Keratinocyte (primary cell): ENCODE results near the gene OR1I1. TPM values are rescaled to one million over a fixed set of nuclear protein-coding genes. Genes with fewer than 3 reads are reported as not detected.
A peak's percentile ranks its signal among the peaks of the same experiment; 100 is the strongest.

Experiments
- DNase-seq: peaks from one replicate; pipeline ENCODE4 v3.0.0-alpha.2; 2011; ENCODE audit warnings: low read depth, missing footprints, low spot score
- FAIRE-seq: peaks from 2 replicates; lab custom pipeline; 2011; peaks lifted over from hg19 to GRCh38; lab: Jason Lieb, UNC
- H2AFZ ChIP-seq: 2 replicates; pipeline ENCODE4 v1.6.0; 2012; ENCODE audit warnings: low read length, control low read depth, inconsistent platforms; ENCODE audit not compliant: control insufficient read depth
- H3K27ac ChIP-seq: 2 replicates; pipeline ENCODE4 v1.5.1; 2011; ENCODE audit warnings: low read length; ENCODE audit not compliant: control insufficient read depth, insufficient read depth
- H3K27me3 ChIP-seq: 3 replicates; pipeline ENCODE4 v1.6.0; 2011; ENCODE audit warnings: low read length; ENCODE audit not compliant: control insufficient read depth, insufficient read depth; ENCODE audit errors: extremely low read depth
- H3K36me3 ChIP-seq, 2 experiments: 2 replicates in 1 of 2; 3 replicates in 1 of 2; pipeline ENCODE4 v1.5.1; 2011; ENCODE audit warnings: low read length in 2 of 2, mild to moderate bottlenecking in 1 of 2; ENCODE audit not compliant: control insufficient read depth in 2 of 2, insufficient read depth in 2 of 2; ENCODE audit errors: extremely low read depth in 1 of 2
- H3K4me1 ChIP-seq: 3 replicates; pipeline ENCODE4 v1.5.1; 2011; ENCODE audit warnings: low read length; ENCODE audit not compliant: control insufficient read depth, insufficient read depth; ENCODE audit errors: extremely low read depth
- H3K4me2 ChIP-seq: 3 replicates; pipeline ENCODE4 v1.6.0; 2011; ENCODE audit warnings: low read depth, low read length; ENCODE audit not compliant: control insufficient read depth, insufficient read depth; ENCODE audit errors: extremely low read depth
- H3K4me3 ChIP-seq, 3 experiments: fragments of 200-600 bp in 1 of 3; sonication (generic) in 1 of 3; 2 replicates in 2 of 3; 3 replicates in 1 of 3; pipeline ENCODE4 v1.5.1; 2011 to 2016; ENCODE audit warnings: low read length in 3 of 3, mild to moderate bottlenecking in 3 of 3, control low read depth in 2 of 3, inconsistent platforms in 1 of 3, low read depth in 1 of 3, mixed read lengths in 1 of 3, mixed run types in 1 of 3, moderate library complexity in 1 of 3; ENCODE audit not compliant: control insufficient read depth in 2 of 3, insufficient read depth in 2 of 3; ENCODE audit errors: extremely low read depth in 1 of 3
- H3K79me2 ChIP-seq: 2 replicates; pipeline ENCODE4 v1.6.0; 2012; ENCODE audit warnings: low read length; ENCODE audit not compliant: control insufficient read depth, insufficient read depth
- H3K9ac ChIP-seq: 3 replicates; pipeline ENCODE4 v1.6.0; 2011; ENCODE audit warnings: low read length; ENCODE audit not compliant: control insufficient read depth, insufficient read depth; ENCODE audit errors: extremely low read depth
- H3K9me1 ChIP-seq: 3 replicates; pipeline ENCODE4 v1.6.0; 2011; ENCODE audit warnings: low read length; ENCODE audit not compliant: control insufficient read depth, insufficient read depth; ENCODE audit errors: extremely low read depth
- H3K9me3 ChIP-seq: 2 replicates; pipeline ENCODE4 v1.5.1; 2012; ENCODE audit warnings: low read depth, low read length; ENCODE audit not compliant: control insufficient read depth
- H4K20me1 ChIP-seq: 3 replicates; pipeline ENCODE4 v1.6.0; 2011; ENCODE audit warnings: low read length; ENCODE audit not compliant: control insufficient read depth, insufficient read depth; ENCODE audit errors: extremely low read depth
- EZH2 ChIP-seq: IDR thresholded peaks from one replicate; pipeline ENCODE4 v1.6.1; 2012; ENCODE audit warnings: inconsistent platforms, mild to moderate bottlenecking, low read length, moderate library complexity
- dilution Hi-C: fragments of 300-500 bp; cut with MboI; formaldehyde crosslinking; loops from one replicate; pipeline ENCODE4 v1.7.0; 2020; ENCODE audit warnings: low sequenced_read_pairs; ENCODE audit not compliant: extremely low pct_ligation_motif_present
- polyA plus RNA-seq, 5 experiments: library from polyadenylated mRNA; depleted of rRNA in 3 of 5; stranded (reverse) in 3 of 5; stranded (forward) in 1 of 5; unstranded in 1 of 5; fragments of >200 nt; gene quantifications; 1 replicate in 1 of 5; 2 replicates in 3 of 5; 3 replicates in 1 of 5; pipeline versions ENCODE4 v1.2.1 to v1.2.3, GENCODE V29; 2011 to 2012; ENCODE audit warnings: missing spikeins in 2 of 5, low read depth in 1 of 5, low replicate concordance in 1 of 5
- TF ChIP-seq, protein P1 (sequence below), 3 experiments: IDR thresholded peaks in 1 of 3; conservative IDR thresholded peaks in 1 of 3; optimal IDR thresholded peaks in 1 of 3; 2 replicates in 2 of 3; 3 replicates in 1 of 3; pipeline versions ENCODE3 to v1.5.1; 2011; ENCODE audit warnings: low read length in 3 of 3, mild to moderate bottlenecking in 3 of 3, moderate library complexity in 2 of 3, control low read depth in 1 of 3, inconsistent platforms in 1 of 3; ENCODE audit not compliant: insufficient read depth in 2 of 3; ENCODE audit errors: extremely low read depth in 1 of 3

OR1I1 gene
- polyA plus RNA-seq, 1 donor (not counting 4 experiments of a cell fraction or from before 2014, with no cell fraction given): not detected

GRCh38 chr19:15125232-15126067 is 43.4 kb downstream of the OR1I1 start:
- no peaks in the 10 kb centered on the region for H3K9me1 ChIP-seq
- H3K4me2 ChIP-seq: peak overlapping the region; percentile 89
- dilution Hi-C loops: no loop called here
- H3K27me3 ChIP-seq: no peaks in the 10 kb centered on the region
- peaks cover 15% of the 10 kb centered on the region for H3K4me1 ChIP-seq
- DNase-seq: peak; percentile 90
- peak overlapping the region; percentile 97 for H2AFZ ChIP-seq
- H3K4me3 ChIP-seq: peak overlapping the region; percentile 83 to 98 (median 87)
- H3K27ac ChIP-seq: peak overlapping the region; percentile 94
- peak; percentile 67 for FAIRE-seq
- no peak for TF ChIP-seq EZH2
- TF ChIP-seq, protein P1, sequence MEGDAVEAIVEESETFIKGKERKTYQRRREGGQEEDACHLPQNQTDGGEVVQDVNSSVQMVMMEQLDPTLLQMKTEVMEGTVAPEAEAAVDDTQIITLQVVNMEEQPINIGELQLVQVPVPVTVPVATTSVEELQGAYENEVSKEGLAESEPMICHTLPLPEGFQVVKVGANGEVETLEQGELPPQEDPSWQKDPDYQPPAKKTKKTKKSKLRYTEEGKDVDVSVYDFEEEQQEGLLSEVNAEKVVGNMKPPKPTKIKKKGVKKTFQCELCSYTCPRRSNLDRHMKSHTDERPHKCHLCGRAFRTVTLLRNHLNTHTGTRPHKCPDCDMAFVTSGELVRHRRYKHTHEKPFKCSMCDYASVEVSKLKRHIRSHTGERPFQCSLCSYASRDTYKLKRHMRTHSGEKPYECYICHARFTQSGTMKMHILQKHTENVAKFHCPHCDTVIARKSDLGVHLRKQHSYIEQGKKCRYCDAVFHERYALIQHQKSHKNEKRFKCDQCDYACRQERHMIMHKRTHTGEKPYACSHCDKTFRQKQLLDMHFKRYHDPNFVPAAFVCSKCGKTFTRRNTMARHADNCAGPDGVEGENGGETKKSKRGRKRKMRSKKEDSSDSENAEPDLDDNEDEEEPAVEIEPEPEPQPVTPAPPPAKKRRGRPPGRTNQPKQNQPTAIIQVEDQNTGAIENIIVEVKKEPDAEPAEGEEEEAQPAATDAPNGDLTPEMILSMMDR (optimal IDR thresholded peaks at IDR 0.05 in 1 of 3, IDR thresholded peaks at IDR 0.05 in 1 of 3, conservative IDR thresholded peaks at IDR 0.05 in 1 of 3; ENCODE audit: extremely low read depth in 1 of 3, insufficient read depth in 2 of 3, low read length in 3 of 3): peak in 1 of 3 experiments; percentile 41
- H3K79me2 ChIP-seq: no peaks in the 10 kb centered on the region
- peak overlapping the region; percentile 95 for H3K9ac ChIP-seq
- H3K36me3 ChIP-seq: peaks cover 3% of the 10 kb centered on the region in 2 experiments
- H3K9me3 ChIP-seq: no peaks in the 10 kb centered on the region
- no peaks in the 10 kb centered on the region for H4K20me1 ChIP-seq

DNA sequence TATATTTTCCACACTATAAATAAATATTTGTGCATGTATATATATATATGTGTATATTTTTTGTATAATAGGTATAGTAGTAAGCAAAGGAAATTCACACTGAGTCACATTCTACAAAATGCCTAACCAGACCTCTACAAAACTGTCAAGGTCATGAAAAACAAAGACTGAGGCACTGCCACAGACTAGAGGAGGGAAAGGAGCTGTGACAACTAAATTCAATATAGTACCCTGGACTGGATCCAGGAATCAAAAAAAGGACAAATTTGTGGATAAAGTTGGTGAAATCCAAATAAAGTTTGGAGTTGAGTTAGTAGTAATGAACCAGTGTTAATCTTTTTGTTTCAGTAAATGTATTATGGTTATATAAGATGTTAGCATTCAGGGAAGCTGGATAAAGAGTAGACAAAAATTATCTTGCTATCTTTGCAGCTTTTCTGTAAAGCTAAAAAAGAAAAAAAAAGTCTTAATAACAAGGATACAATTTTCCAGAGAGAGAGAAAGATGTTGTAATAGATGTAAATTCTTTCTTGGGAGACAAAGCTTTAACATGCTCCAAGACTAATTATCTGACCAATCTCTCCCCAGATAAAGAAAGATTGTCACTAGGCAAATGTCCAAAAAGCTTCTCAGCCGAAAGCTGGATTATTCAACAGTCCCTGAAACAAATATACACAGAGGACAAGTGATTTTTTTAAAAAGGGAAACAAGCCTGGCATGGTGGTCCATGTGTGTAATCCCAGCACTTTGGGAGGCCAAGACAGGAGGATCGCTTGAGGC is 44.3 kb downstream of the OR1I1 start:
- peaks cover 15% of the 10 kb centered on the region for H3K4me1 ChIP-seq
- no peaks in the 10 kb centered on the region for H3K9me1 ChIP-seq
- H4K20me1 ChIP-seq: no peaks in the 10 kb centered on the region
- no peaks in the 10 kb centered on the region for H3K79me2 ChIP-seq
- FAIRE-seq (no peak), DNase-seq (no peak)
- peak overlapping the region in 2 of 3 experiments; percentile 83 to 98 for H3K4me3 ChIP-seq
- no peak for TF ChIP-seq EZH2
- TF ChIP-seq, protein P1 (optimal IDR thresholded peaks at IDR 0.05 in 1 of 3, IDR thresholded peaks at IDR 0.05 in 1 of 3, conservative IDR thresholded peaks at IDR 0.05 in 1 of 3; ENCODE audit: extremely low read depth in 1 of 3, insufficient read depth in 2 of 3, low read length in 3 of 3): no peak
- no peaks in the 10 kb centered on the region for H3K9me3 ChIP-seq
- H3K4me2 ChIP-seq: peak overlapping the region; percentile 89
- no peak overlapping the region for H3K9ac ChIP-seq
- dilution Hi-C loops: no loop called here
- no peak overlapping the region for H3K27ac ChIP-seq
- peaks cover 0 to 2% of the 10 kb centered on the region in 2 experiments for H3K36me3 ChIP-seq
- H2AFZ ChIP-seq: peak overlapping the region; percentile 35
- H3K27me3 ChIP-seq: no peaks in the 10 kb centered on the region
